ENCODE data around the gene BBS9.
A peak's percentile ranks its signal among the peaks of the same experiment; 100 is the strongest.

Gene BBS9

DNA sequence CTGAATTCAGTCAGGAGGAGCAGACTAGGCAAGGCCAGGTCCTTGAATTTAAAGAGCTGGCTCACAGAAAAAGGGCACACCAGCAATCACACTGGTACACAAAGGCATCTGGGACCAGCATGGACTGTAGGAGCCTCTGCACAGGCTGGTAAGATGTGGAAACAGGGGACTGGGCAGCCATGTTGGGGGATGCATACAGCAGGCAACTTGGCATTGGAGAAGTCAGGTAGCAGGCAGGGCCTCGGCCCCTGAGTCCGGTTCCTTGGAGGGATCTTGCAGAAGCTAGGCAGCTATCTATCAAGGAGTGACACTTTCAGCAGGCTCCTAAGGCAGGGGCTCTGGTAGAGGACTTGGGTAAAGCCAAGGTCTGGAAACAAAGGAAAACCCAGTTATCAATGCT is 399.7 kb downstream of the BBS9 start:
- no peak for TF ChIP-seq EZH2phosphoT487 (IDR thresholded peaks at IDR 0.05; ENCODE audit: borderline replicate concordance)
- no peak for TF ChIP-seq CTCF (conservative IDR thresholded peaks at IDR 0.05; ENCODE audit: low read length)
- H3K36me3 ChIP-seq (ENCODE audit: insufficient read depth, low read length): no peaks in the 10 kb centered on the region
- no peaks in the 10 kb centered on the region for H3K4me1 ChIP-seq (ENCODE audit: insufficient read depth, low read length, poor library complexity, severe bottlenecking)
- H3K4me3 ChIP-seq (ENCODE audit: low read length, poor library complexity, severe bottlenecking): no peak overlapping the region
- H3F3A ChIP-seq (ENCODE audit: low read depth): no peaks in the 10 kb centered on the region
- no peaks in the 10 kb centered on the region for H3K27me3 ChIP-seq (ENCODE audit: insufficient read depth, low read length, poor library complexity, severe bottlenecking)
- H3K9ac ChIP-seq (ENCODE audit: low read depth, low read length, poor library complexity, severe bottlenecking): no peak overlapping the region
- no peak overlapping the region for H2AFZ ChIP-seq (ENCODE audit: low read length)
- no peaks in the 10 kb centered on the region for H3K9me2 ChIP-seq (replicated peaks; ENCODE audit: low read depth, low read length)
- no peaks in the 10 kb centered on the region for H4K20me1 ChIP-seq (ENCODE audit: insufficient read depth, low read length, poor library complexity, severe bottlenecking)
- no peaks in the 10 kb centered on the region for H3K79me2 ChIP-seq (ENCODE audit: insufficient read depth, low read length)
- no peaks in the 10 kb centered on the region for H3K9me3 ChIP-seq (ENCODE audit: insufficient read depth, low read depth, low read length)
- no peak overlapping the region for H3K4me2 ChIP-seq (ENCODE audit: low read depth, low read length, poor library complexity, severe bottlenecking)

- H3K9me2 ChIP-seq (replicated peaks; ENCODE audit: low read depth, low read length): no peaks in the 10 kb centered on the region
- H3F3A ChIP-seq (ENCODE audit: low read depth): no peaks in the 10 kb centered on the region
- no peaks in the 10 kb centered on the region for H3K36me3 ChIP-seq (ENCODE audit: insufficient read depth, low read length)
- H2AFZ ChIP-seq (ENCODE audit: low read length): no peak overlapping the region
- H3K4me2 ChIP-seq (ENCODE audit: low read depth, low read length, poor library complexity, severe bottlenecking): no peak overlapping the region
- H3K79me2 ChIP-seq (ENCODE audit: insufficient read depth, low read length): no peaks in the 10 kb centered on the region
- peaks cover 5% of the 10 kb centered on the region for H3K4me1 ChIP-seq (ENCODE audit: insufficient read depth, low read length, poor library complexity, severe bottlenecking)
- H4K20me1 ChIP-seq (ENCODE audit: insufficient read depth, low read length, poor library complexity, severe bottlenecking): no peaks in the 10 kb centered on the region
- H3K4me3 ChIP-seq (ENCODE audit: low read length, poor library complexity, severe bottlenecking): no peak overlapping the region
- H3K9ac ChIP-seq (ENCODE audit: low read depth, low read length, poor library complexity, severe bottlenecking): no peak overlapping the region
- H3K9me3 ChIP-seq (ENCODE audit: insufficient read depth, low read depth, low read length): no peaks in the 10 kb centered on the region
- TF ChIP-seq CTCF (conservative IDR thresholded peaks at IDR 0.05; ENCODE audit: low read length) (peak; percentile 14), EZH2phosphoT487 (IDR thresholded peaks at IDR 0.05; ENCODE audit: borderline replicate concordance) (no peak)
- H3K27me3 ChIP-seq (ENCODE audit: insufficient read depth, low read length, poor library complexity, severe bottlenecking): no peaks in the 10 kb centered on the region
These were observed 401.3 kb downstream of the BBS9 start for GRCh38 chr7:33530664-33531063.

DNA sequence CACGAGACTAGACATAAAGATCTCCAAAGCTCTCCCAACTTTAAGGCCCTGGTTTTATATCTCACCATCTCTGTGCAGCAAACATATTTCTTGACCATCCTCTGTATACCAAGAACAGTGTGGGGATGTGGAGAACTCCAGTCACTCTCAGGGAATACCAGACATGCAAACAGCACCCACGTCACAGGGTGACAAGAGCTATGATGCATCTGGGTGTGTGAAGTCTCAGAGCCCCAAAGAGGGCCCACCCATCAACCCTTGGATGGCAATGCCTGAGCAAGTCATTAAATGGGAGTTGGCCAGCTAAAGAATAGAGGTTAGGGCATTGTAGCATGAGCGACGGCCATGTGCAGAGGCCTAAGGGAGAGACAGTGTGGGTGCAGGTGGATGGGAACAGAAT is 402.5 kb downstream of the BBS9 start:
- Histone ChIP-seq H2AFZ (ENCODE audit: low read length) (no peak overlapping the region), H3K9me2 (replicated peaks; ENCODE audit: low read depth, low read length) (no peaks in the 10 kb centered on the region), H3K27me3 (ENCODE audit: insufficient read depth, low read length, poor library complexity, severe bottlenecking) (no peaks in the 10 kb centered on the region), H3K36me3 (ENCODE audit: insufficient read depth, low read length) (no peaks in the 10 kb centered on the region), H3K9ac (ENCODE audit: low read depth, low read length, poor library complexity, severe bottlenecking) (no peak overlapping the region), H3F3A (ENCODE audit: low read depth) (no peaks in the 10 kb centered on the region), H3K4me3 (ENCODE audit: low read length, poor library complexity, severe bottlenecking) (no peak overlapping the region), H3K4me1 (ENCODE audit: insufficient read depth, low read length, poor library complexity, severe bottlenecking) (peaks cover 5% of the 10 kb centered on the region), H4K20me1 (ENCODE audit: insufficient read depth, low read length, poor library complexity, severe bottlenecking) (no peaks in the 10 kb centered on the region), H3K4me2 (ENCODE audit: low read depth, low read length, poor library complexity, severe bottlenecking) (no peak overlapping the region), H3K79me2 (ENCODE audit: insufficient read depth, low read length) (no peaks in the 10 kb centered on the region), H3K9me3 (ENCODE audit: insufficient read depth, low read depth, low read length) (no peaks in the 10 kb centered on the region)
- TF ChIP-seq EZH2phosphoT487 (IDR thresholded peaks at IDR 0.05; ENCODE audit: borderline replicate concordance) (no peak), CTCF (conservative IDR thresholded peaks at IDR 0.05; ENCODE audit: low read length) (no peak)

Data from Loucy (cell line).